Measurements from ENCODE around the gene ROBO1. TPM values are rescaled to one million over a fixed set of nuclear protein-coding genes. Genes with fewer than 3 reads are reported as not detected.
A peak's percentile ranks its signal among the peaks of the same experiment; 100 is the strongest.

ROBO1 gene
- total and polyA plus RNA-seq, 2 of the 8 experiments (the other 6 are each of a cell fraction or from before 2014, with no cell fraction given): 51.4 to 91.0 TPM

DNA sequence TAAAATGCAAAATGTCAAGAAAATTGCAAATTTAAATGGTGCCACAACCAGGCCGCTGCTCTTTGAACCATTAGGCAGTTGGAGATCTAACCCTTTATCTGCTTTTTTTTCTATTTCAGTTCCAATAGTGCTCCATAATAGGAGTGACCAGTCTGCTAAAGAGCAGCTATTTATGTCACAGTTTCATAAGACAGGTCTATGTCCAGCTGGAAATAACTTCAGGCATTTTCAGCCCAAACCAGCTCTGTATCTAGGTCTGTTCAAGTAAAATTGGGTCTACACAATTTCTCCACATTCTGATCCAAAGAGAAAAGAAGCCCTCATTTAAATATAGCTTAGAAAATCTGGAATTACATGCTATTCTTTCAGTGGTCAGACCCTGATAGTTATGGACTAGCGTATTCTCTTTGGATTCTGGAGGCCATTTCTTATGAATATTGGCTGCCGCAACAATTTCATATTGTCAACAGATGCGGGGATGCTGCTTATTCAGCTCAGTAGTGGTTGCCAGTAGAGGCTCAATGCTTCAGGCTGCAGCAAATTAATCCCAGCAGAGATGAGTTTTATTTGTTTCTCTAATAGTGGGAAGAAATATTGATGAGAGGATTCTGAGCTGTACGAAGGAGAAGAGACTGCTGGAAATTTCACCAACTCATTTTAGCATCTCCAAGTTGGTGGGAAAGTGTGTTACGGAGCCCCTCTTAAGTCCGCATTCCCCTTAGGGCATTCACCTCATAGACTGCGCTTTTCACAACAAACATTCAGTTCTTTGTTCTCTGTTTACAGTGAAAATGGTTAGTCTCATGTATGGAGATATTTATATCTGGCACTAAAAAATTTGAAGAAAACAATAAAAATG is 887.0 kb downstream of the ROBO1 start:
- H4K20me1 ChIP-seq (replicated peaks in 1 of 2; ENCODE audit: control insufficient read depth in 1 of 2, insufficient read depth in 2 of 2, low read length in 2 of 2): peaks cover 0 to 2% of the 10 kb centered on the region in 2 experiments
- ChIA-PET POLR2A (ENCODE audit: partially characterized antibody) (interaction anchor here (1.0 kb wide), 1 partner anchor 16 kb away, joined by 3 read pairs; no protein-coding TSS in a partner anchor), CTCF (ENCODE audit: partially characterized antibody) (interaction anchor here (1.2 kb wide), 1 partner anchor 42 kb away, joined by 3 read pairs; no protein-coding TSS in a partner anchor)
- H2BK12ac ChIP-seq (ENCODE audit: low read depth, low read length): no peak overlapping the region
- no peak overlapping the region for H3K4me3 ChIP-seq (ENCODE audit: extremely low read depth in 1 of 4, insufficient read depth in 2 of 4, low read depth in 3 of 4, low read length in 4 of 4)
- H2BK120ac ChIP-seq (replicated peaks; ENCODE audit: low read depth, low read length): no peak overlapping the region
- no peaks in the 10 kb centered on the region for H3K23me2 ChIP-seq (ENCODE audit: low read depth, low read length)
- no peak overlapping the region for H3K27ac ChIP-seq (ENCODE audit: low read depth, low read length)
- DNase-seq (ENCODE audit: low read depth in 1 of 2, low spot score in 2 of 2) (no peak), FAIRE-seq (peak; percentile 28)
- H3K4ac ChIP-seq (replicated peaks; ENCODE audit: insufficient read length, low read depth, low read length): no peak overlapping the region
- no peak overlapping the region for H3K56ac ChIP-seq (replicated peaks; ENCODE audit: insufficient read length, low read depth, low read length)
- no peak overlapping the region for H3K23ac ChIP-seq (ENCODE audit: insufficient read length)
- peaks cover 0 to 13% (median 5%) of the 10 kb centered on the region in 4 experiments; a peak in 3 of 7 replicates for H3K4me1 ChIP-seq (replicated peaks in 1 of 4; ENCODE audit: control insufficient read depth in 3 of 4, insufficient read depth in 4 of 4, low read length in 3 of 4)
- H4K5ac ChIP-seq (ENCODE audit: insufficient read length, low read depth, low read length): no peak overlapping the region
- no peak overlapping the region for H2BK5ac ChIP-seq (ENCODE audit: low read depth, low read length)
- 88% methylated on average over 8 of the region's 8 CpGs; no CpG with 5 or more reads in 1 of the 2 experiments for WGBS, 2 experiments (ENCODE audit: extremely low coverage in 1 of 2, insufficient coverage in 1 of 2, insufficient read length in 1 of 2, insufficient replicate concordance in 2 of 2, low coverage in 1 of 2, low lambda C conversion rate in 2 of 2, missing lambda C conversion rate in 1 of 2)
- H3K18ac ChIP-seq (ENCODE audit: extremely low read depth, low read length): no peak overlapping the region
- peaks cover 0 to 38% of the 10 kb centered on the region in 2 experiments; a peak in 3 of 4 replicates for H3K79me2 ChIP-seq (ENCODE audit: control insufficient read depth in 1 of 2, insufficient read depth in 2 of 2, low read length in 2 of 2)
- H2AK5ac ChIP-seq (ENCODE audit: low read depth, low read length): no peak overlapping the region
- no peak overlapping the region for H2BK20ac ChIP-seq (ENCODE audit: low read length)
- no peaks in the 10 kb centered on the region for H3K27me3 ChIP-seq (replicated peaks in 1 of 4; ENCODE audit: control insufficient read depth in 3 of 4, extremely low read depth in 1 of 4, insufficient read depth in 3 of 4, low read length in 3 of 4)
- no peak overlapping the region for H3K4me2 ChIP-seq (ENCODE audit: insufficient read depth in 1 of 2, low read depth in 2 of 2, low read length in 2 of 2)
- H4K91ac ChIP-seq (replicated peaks; ENCODE audit: insufficient read length, low read length): no peak overlapping the region
- no peak overlapping the region for H2BK15ac ChIP-seq (ENCODE audit: low read length)
- peak overlapping the region in 1 of 4 experiments; percentile 8; a peak in 1 of 7 replicates for H3K9ac ChIP-seq (replicated peaks in 1 of 4; ENCODE audit: extremely low read depth in 1 of 4, low read depth in 3 of 4, low read length in 3 of 4)
- H3K14ac ChIP-seq (ENCODE audit: insufficient read length): no peak overlapping the region
- H4K8ac ChIP-seq (ENCODE audit: extremely low read depth, insufficient read depth, low read length): no peak overlapping the region
- H3K9me3 ChIP-seq (ENCODE audit: insufficient read depth in 2 of 2, low read depth in 1 of 2, low read length in 1 of 2): no peaks in the 10 kb centered on the region
- no peaks in the 10 kb centered on the region; a peak in 1 of 8 replicates for H3K36me3 ChIP-seq (ENCODE audit: control insufficient read depth in 2 of 4, insufficient read depth in 4 of 4, low read length in 3 of 4)
- H2AFZ ChIP-seq (ENCODE audit: low read length): no peak overlapping the region
- no peaks in the 10 kb centered on the region for H3K79me1 ChIP-seq (ENCODE audit: low read depth, low read length)
- TF ChIP-seq GABPA (IDR thresholded peaks at IDR 0.05; ENCODE audit: borderline replicate concordance, insufficient read depth, low read length) (no peak), SIX5 (IDR thresholded peaks at IDR 0.05; ENCODE audit: low read depth, low read length) (no peak), GTF2F1 (IDR thresholded peaks at IDR 0.05; ENCODE audit: borderline replicate concordance, low read depth, low read length) (no peak), RAD21 (IDR thresholded peaks at IDR 0.05 in 1 of 2, conservative IDR thresholded peaks at IDR 0.05 in 1 of 2; ENCODE audit: low read depth in 2 of 2, low read length in 2 of 2) (no peak), SRF (IDR thresholded peaks at IDR 0.05; ENCODE audit: low read depth, low read length) (no peak), HDAC2 (IDR thresholded peaks at IDR 0.05; ENCODE audit: borderline replicate concordance in 1 of 2, low read depth in 2 of 2, low read length in 2 of 2) (no peak), NANOG (IDR thresholded peaks at IDR 0.05; ENCODE audit: insufficient read depth, low read depth, low read length, poor library complexity, severe bottlenecking) (no peak), SUZ12 (IDR thresholded peaks at IDR 0.05; ENCODE audit: low read length) (no peak)
- TF ChIP-seq, protein P1, sequence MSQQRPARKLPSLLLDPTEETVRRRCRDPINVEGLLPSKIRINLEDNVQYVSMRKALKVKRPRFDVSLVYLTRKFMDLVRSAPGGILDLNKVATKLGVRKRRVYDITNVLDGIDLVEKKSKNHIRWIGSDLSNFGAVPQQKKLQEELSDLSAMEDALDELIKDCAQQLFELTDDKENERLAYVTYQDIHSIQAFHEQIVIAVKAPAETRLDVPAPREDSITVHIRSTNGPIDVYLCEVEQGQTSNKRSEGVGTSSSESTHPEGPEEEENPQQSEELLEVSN (IDR thresholded peaks at IDR 0.05): no peak
